Left ventricle myocardium inferior (tissue), 1 donor: Measurements from ENCODE around the gene KIF24. TPM values are rescaled to one million over a fixed set of nuclear protein-coding genes. Genes with fewer than 3 reads are reported as not detected.

Source experiments
- DNase-seq: peaks from one replicate; pipeline ENCODE4 v3.0.0-alpha.2; 2020
- H3K27ac ChIP-seq: fragments of 200-600 bp; replicated peaks from 2 replicates; pipeline ENCODE4 v1.8.0; 2021
- H3K27me3 ChIP-seq: fragments of 200-600 bp; 2 replicates; pipeline ENCODE4 v1.8.0; 2021; ENCODE audit warnings: low read depth
- H3K36me3 ChIP-seq: fragments of 200-600 bp; 2 replicates; pipeline ENCODE4 v1.8.0; 2021
- H3K4me1 ChIP-seq: fragments of 200-600 bp; 2 replicates; pipeline ENCODE4 v1.8.0; 2021
- H3K4me3 ChIP-seq: fragments of 200-600 bp; 2 replicates; pipeline ENCODE4 v1.8.0; 2021; ENCODE audit warnings: mild to moderate bottlenecking, moderate library complexity
- H3K9me3 ChIP-seq: fragments of 200-600 bp; replicated peaks from 2 replicates; pipeline ENCODE4 v1.8.0; 2021
- intact Hi-C: fragments of 100-400 bp; cut with micrococcal nuclease; formaldehyde crosslinking; loops from one replicate; pipeline ENCODE4 v1.11.0; 2022
- total RNA-seq: library from RNA; stranded (reverse); fragmentation: NEBNext Ultra II Directional; extraction: Animal tissue kit (Norgen Biotek cat#: 25700); gene quantifications from one replicate; pipeline ENCODE4 v1.2.1, GENCODE V29; 2021
- TF ChIP-seq, protein P1 (sequence below): fragments of 200-600 bp; IDR thresholded peaks from 2 replicates; pipeline ENCODE4 v1.8.0; 2021; ENCODE audit warnings: antibody characterized with exemption, mild to moderate bottlenecking, borderline replicate concordance
- donor health status: DM: no; HTN: yes; CAD: no; lungs with severe emphysema.

KIF24 gene
- total RNA-seq, 1 donor from 2014 or later: 0.63 TPM

DNA sequence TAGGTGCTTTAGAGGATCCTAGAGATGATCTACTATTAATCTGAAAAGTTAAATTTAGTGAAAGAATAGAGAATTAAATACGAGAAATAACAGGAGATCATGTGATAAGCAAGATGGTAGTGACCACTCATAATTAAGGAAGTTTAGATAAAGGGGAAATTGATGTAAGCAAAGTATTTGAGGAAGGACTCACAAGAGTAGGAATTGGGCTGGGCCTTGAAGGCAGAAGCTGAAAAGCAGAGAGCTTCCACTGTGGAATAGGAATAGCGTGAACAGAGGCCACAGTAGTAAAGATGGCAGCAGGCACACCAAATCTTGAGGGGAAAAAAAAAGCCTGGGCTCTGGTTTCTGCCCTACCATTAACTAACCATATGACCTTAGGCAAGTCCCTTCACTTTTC, 38.0 kb downstream of the KIF24 start:
- intact Hi-C loops: no loop called here
- H3K27ac ChIP-seq: no peak overlapping the region
- no peak for DNase-seq

DNA sequence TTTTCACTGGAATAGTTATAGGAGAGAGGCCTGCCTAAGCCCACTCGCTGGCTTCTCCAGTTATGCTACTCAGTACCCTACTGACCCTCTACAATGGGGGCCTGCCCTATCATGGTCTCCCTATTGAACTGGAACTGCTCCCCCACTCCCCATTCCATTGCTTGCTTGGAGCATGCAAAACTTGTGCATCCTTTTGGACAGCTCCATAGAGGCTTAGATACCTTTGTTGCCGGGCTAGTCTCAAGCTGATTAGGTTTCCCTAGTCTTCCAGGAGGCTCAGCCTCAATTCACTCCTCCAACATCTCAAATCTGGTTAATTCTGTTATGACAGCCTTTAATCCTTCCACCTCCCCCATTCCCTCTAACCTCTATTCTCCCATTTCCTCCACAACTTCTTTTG, 39.9 kb downstream of the KIF24 start:
- H3K36me3 ChIP-seq: no peaks in the 10 kb centered on the region
- TF ChIP-seq, protein P1, sequence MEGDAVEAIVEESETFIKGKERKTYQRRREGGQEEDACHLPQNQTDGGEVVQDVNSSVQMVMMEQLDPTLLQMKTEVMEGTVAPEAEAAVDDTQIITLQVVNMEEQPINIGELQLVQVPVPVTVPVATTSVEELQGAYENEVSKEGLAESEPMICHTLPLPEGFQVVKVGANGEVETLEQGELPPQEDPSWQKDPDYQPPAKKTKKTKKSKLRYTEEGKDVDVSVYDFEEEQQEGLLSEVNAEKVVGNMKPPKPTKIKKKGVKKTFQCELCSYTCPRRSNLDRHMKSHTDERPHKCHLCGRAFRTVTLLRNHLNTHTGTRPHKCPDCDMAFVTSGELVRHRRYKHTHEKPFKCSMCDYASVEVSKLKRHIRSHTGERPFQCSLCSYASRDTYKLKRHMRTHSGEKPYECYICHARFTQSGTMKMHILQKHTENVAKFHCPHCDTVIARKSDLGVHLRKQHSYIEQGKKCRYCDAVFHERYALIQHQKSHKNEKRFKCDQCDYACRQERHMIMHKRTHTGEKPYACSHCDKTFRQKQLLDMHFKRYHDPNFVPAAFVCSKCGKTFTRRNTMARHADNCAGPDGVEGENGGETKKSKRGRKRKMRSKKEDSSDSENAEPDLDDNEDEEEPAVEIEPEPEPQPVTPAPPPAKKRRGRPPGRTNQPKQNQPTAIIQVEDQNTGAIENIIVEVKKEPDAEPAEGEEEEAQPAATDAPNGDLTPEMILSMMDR: no peak
- intact Hi-C loops: no loop called here
- H3K9me3 ChIP-seq: no peaks in the 10 kb centered on the region
- H3K4me3 ChIP-seq: no peak overlapping the region
- no peak for DNase-seq
- no peak overlapping the region for H3K27ac ChIP-seq
- H3K4me1 ChIP-seq: no peaks in the 10 kb centered on the region
- H3K27me3 ChIP-seq: no peaks in the 10 kb centered on the region

More for the DNA sequence above, 38.0 kb downstream of the KIF24 start:
- TF ChIP-seq, protein P1: no peak
- no peak overlapping the region for H3K4me3 ChIP-seq
- no peaks in the 10 kb centered on the region for H3K4me1 ChIP-seq
- no peaks in the 10 kb centered on the region for H3K9me3 ChIP-seq
- no peaks in the 10 kb centered on the region for H3K27me3 ChIP-seq
- no peaks in the 10 kb centered on the region for H3K36me3 ChIP-seq

DNA sequence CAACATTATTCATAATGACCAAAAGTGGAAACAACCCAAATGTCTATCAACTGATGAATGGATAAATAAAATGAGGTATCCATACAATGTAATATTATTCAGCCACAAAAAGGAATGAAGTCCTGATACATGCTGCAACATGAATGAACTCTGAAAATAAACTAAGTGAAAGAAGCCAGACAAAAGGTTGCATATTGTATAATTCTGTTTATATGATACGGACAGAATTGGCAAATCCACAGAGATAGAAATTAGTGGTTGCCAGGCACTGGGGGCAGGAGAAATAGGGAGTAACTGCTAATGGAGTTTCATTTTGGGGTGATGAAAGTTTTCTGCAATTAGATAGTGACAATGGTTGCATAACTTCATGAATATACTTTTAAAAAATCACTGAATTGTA, 47.0 kb downstream of the KIF24 start:
- no peaks in the 10 kb centered on the region for H3K27me3 ChIP-seq
- peaks cover 3% of the 10 kb centered on the region for H3K4me1 ChIP-seq
- TF ChIP-seq, protein P1: no peak
- no peaks in the 10 kb centered on the region for H3K36me3 ChIP-seq
- intact Hi-C loops: no loop called here
- no peak for DNase-seq
- H3K4me3 ChIP-seq: no peak overlapping the region
- H3K9me3 ChIP-seq: no peaks in the 10 kb centered on the region
- H3K27ac ChIP-seq: no peak overlapping the region

DNA sequence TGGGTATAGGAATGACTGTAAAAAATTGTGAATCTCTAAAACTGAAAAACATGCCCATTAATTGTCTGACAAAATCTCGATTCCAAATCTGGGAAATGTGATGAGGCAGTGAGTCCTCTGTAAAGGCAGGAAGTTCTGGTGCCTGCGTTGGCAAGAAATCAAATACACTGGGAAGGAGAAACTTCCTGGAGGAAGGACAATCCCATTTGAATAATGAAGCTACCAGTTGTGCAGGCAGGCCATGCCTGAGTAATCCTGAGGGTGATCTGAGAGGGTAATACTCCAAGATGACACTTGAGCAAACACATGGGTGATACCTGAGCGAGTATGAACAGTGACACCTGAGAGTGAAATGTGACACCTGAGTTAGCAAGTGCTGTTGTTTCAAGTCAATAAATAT, 49.7 kb downstream of the KIF24 start:
- Histone ChIP-seq H3K9me3 (no peaks in the 10 kb centered on the region), H3K4me1 (peaks cover 3% of the 10 kb centered on the region), H3K27ac (no peak overlapping the region), H3K27me3 (no peaks in the 10 kb centered on the region), H3K36me3 (no peaks in the 10 kb centered on the region), H3K4me3 (no peak overlapping the region)
- intact Hi-C loops: no loop called here
- no peak for DNase-seq
- TF ChIP-seq, protein P1: no peak

Other genes with a start within 250 kb of the KIF24 start
- 16.4 TPM for gene DCAF12, start 202.6 kb downstream of the KIF24 start, total RNA-seq
- 37.6 TPM for gene UBAP1, start 150.2 kb downstream of the KIF24 start, total RNA-seq
- gene NUDT2, start 301 bp upstream of the KIF24 start, total RNA-seq: 22.2 TPM
- 6.3 TPM for gene MYORG, start 47.6 kb upstream of the KIF24 start, total RNA-seq
- 22.9 TPM for gene FAM219A, start 129.3 kb upstream of the KIF24 start, total RNA-seq
- not detected for gene DNAI1, start 129.5 kb upstream of the KIF24 start, total RNA-seq
- not detected for gene ENHO, start 193.7 kb upstream of the KIF24 start, total RNA-seq